GM12892 (cell line): ENCODE data around the gene GOLGA8K.
"Not testable (repeated sequence)": the region's sequence is repeated elsewhere in the genome, so short reads cannot be mapped to it uniquely, and the experiment has no call there.

Source experiments
- POLR2A ChIP-seq: IDR thresholded peaks from 2 replicates; pipeline ENCODE4 v1.6.1; 2011; ENCODE audit warnings: low read depth, low read length, control low read depth
- POLR2AphosphoS5 ChIP-seq: IDR thresholded peaks from 2 replicates; pipeline ENCODE4 v1.6.1; 2011; ENCODE audit warnings: low read depth, low read length, control low read depth

GRCh38 chr15:32396522-32396921 lies 6.6 kb downstream of the GOLGA8K start:
- TF ChIP-seq POLR2A, POLR2AphosphoS5: not testable (repeated sequence)
